Vagina (tissue), 2 donors: Measurements from ENCODE around the gene UST. TPM values are rescaled to one million over a fixed set of nuclear protein-coding genes. Genes with fewer than 3 reads are reported as not detected.
"Not testable (repeated sequence)": the region's sequence is repeated elsewhere in the genome, so short reads cannot be mapped to it uniquely, and the experiment has no call there.

Source experiments
- DNase-seq, 2 donors: peaks; one replicate each; pipeline ENCODE4 v3.0.0-alpha.2; 2017; ENCODE audit errors: extremely low spot score in 2 of 2
- H3K27ac ChIP-seq: fragments of 200-600 bp; sonication (generic); one replicate; pipeline ENCODE4 v1.5.1; 2019
- H3K27me3 ChIP-seq: fragments of 200-600 bp; sonication (generic); one replicate; pipeline ENCODE4 v1.5.1; 2019
- H3K36me3 ChIP-seq, 2 donors: fragments of 200-600 bp; sonication (generic); one replicate each; pipeline ENCODE4 v1.5.1; 2017 to 2019
- H3K4me1 ChIP-seq: fragments of 200-600 bp; sonication (generic); one replicate; pipeline ENCODE4 v1.5.1; 2019
- H3K4me3 ChIP-seq, 2 donors: fragments of 200-600 bp; sonication (generic); 1 replicate in 1 of 2; 2 replicates in 1 of 2; pipeline ENCODE4 v1.5.1; 2016 to 2019
- H3K9me3 ChIP-seq: fragments of 200-600 bp; sonication (generic); one replicate; pipeline ENCODE4 v1.5.1; 2019
- CTCF ChIP-seq, 3 experiments: fragments of 450-650 bp in 2 of 3; fragments of 200-600 bp in 1 of 3; sonication (generic) in 1 of 3; IDR thresholded peaks; one replicate each; pipeline ENCODE4 v1.5.1; 2017 to 2019; ENCODE audit warnings: antibody characterized with exemption in 3 of 3, mild to moderate bottlenecking in 2 of 3, moderate library complexity in 2 of 3
- POLR2A ChIP-seq, 2 donors: fragments of 450-650 bp; IDR thresholded peaks; one replicate each; pipeline ENCODE4 v1.6.1; 2017; ENCODE audit warnings: antibody characterized with exemption in 2 of 2, mild to moderate bottlenecking in 2 of 2, moderate library complexity in 2 of 2
- POLR2AphosphoS5 ChIP-seq, 2 donors: sonication (generic); formaldehyde crosslinking; IDR thresholded peaks; one replicate each; pipeline ENCODE4 v1.9.0; 2017; ENCODE audit warnings: antibody characterized with exemption in 2 of 2, mild to moderate bottlenecking in 2 of 2, low read depth in 1 of 2; ENCODE audit not compliant: insufficient read depth in 1 of 2
- intact Hi-C: fragments of 100-400 bp; cut with DNase I; formaldehyde crosslinking; loops from one replicate; pipeline ENCODE4 v1.15.1; 2023
- total RNA-seq: library from RNA; depleted of rRNA; stranded (reverse); fragments of >200 nt; gene quantifications from one replicate; pipeline ENCODE4 v1.2.3, GENCODE V29; 2016

The UST gene
- total RNA-seq, 1 donor from 2014 or later = 14.2 TPM

GRCh38 chr6:148760258-148760534, 13.4 kb downstream of the UST start:
- H3K27ac ChIP-seq = peak overlapping the region; percentile 78
- H3K36me3 ChIP-seq = no peaks in the 10 kb centered on the region
- peaks cover 33% of the 10 kb centered on the region for H3K4me1 ChIP-seq
- no peaks in the 10 kb centered on the region for H3K9me3 ChIP-seq
- no peak for DNase-seq
- H3K4me3 ChIP-seq = no peak overlapping the region
- H3K27me3 ChIP-seq = no peaks in the 10 kb centered on the region
- TF ChIP-seq CTCF (IDR thresholded peaks at IDR 0.05) = no peak
- no peak for TF ChIP-seq POLR2A (IDR thresholded peaks at IDR 0.05)
- no peak for TF ChIP-seq POLR2AphosphoS5 (IDR thresholded peaks at IDR 0.05; ENCODE audit: insufficient read depth in 1 of 2, low read depth in 1 of 2)
- intact Hi-C loops = no loop called here

- Histone ChIP-seq H3K36me3 (no peaks in the 10 kb centered on the region), H3K4me3 (peak overlapping the region; percentile 27 to 31), H3K4me1 (peaks cover 35% of the 10 kb centered on the region), H3K27me3 (no peaks in the 10 kb centered on the region), H3K9me3 (no peaks in the 10 kb centered on the region), H3K27ac (peak overlapping the region; percentile 78)
- intact Hi-C loops = no loop called here
- no peak for DNase-seq
- TF ChIP-seq POLR2AphosphoS5 (IDR thresholded peaks at IDR 0.05; ENCODE audit: insufficient read depth in 1 of 2, low read depth in 1 of 2) (peak; percentile 36 to 74), CTCF (IDR thresholded peaks at IDR 0.05) (no peak), POLR2A (IDR thresholded peaks at IDR 0.05) (no peak)
These were observed 14.0 kb downstream of the UST start for GRCh38 chr6:148760568-148761526.

- H3K4me1 ChIP-seq = peaks cover 42% of the 10 kb centered on the region
- no peak for DNase-seq
These were observed 14.7 kb downstream of the UST start for GRCh38 chr6:148761527-148762011.

GRCh38 chr6:148762231-148762630, 15.4 kb downstream of the UST start:
- DNase-seq = no peak
- Histone ChIP-seq H3K36me3 (no peaks in the 10 kb centered on the region), H3K4me1 (peaks cover 46% of the 10 kb centered on the region), H3K27me3 (no peaks in the 10 kb centered on the region), H3K9me3 (no peaks in the 10 kb centered on the region), H3K4me3 (no peak overlapping the region), H3K27ac (peak overlapping the region; percentile 78)
- TF ChIP-seq POLR2AphosphoS5 (IDR thresholded peaks at IDR 0.05; ENCODE audit: insufficient read depth in 1 of 2, low read depth in 1 of 2) (no peak), POLR2A (IDR thresholded peaks at IDR 0.05) (no peak)
- intact Hi-C loops = no loop called here

More at GRCh38 chr6:148761527-148762011, 14.7 kb downstream of the UST start:
- H3K36me3 ChIP-seq = no peaks in the 10 kb centered on the region
- peak overlapping the region in 1 of 2 donors; percentile 27 for H3K4me3 ChIP-seq
- intact Hi-C loops = no loop called here
- H3K9me3 ChIP-seq = no peaks in the 10 kb centered on the region
- peak overlapping the region; percentile 78 for H3K27ac ChIP-seq
- TF ChIP-seq POLR2AphosphoS5 (IDR thresholded peaks at IDR 0.05; ENCODE audit: insufficient read depth in 1 of 2, low read depth in 1 of 2) (no peak), CTCF (IDR thresholded peaks at IDR 0.05) (no peak), POLR2A (IDR thresholded peaks at IDR 0.05) (no peak)
- no peaks in the 10 kb centered on the region for H3K27me3 ChIP-seq

GRCh38 chr6:148764259-148765020, 17.6 kb downstream of the UST start:
- H3K27ac ChIP-seq, H3K36me3 ChIP-seq, H3K27me3 ChIP-seq, intact Hi-C loops, H3K9me3 ChIP-seq, DNase-seq, H3K4me3 ChIP-seq: not testable (repeated sequence)
- H3K4me1 ChIP-seq = peaks cover 46% of the 10 kb centered on the region
